GM12878 (cell line): ENCODE results near the gene GHSR.

ENCODE experiments used
- BMI1 ChIP-seq: fragments of 450-650 bp; IDR thresholded peaks from 2 replicates; pipeline ENCODE4 v1.6.1; 2016; ENCODE audit warnings: mild to moderate bottlenecking, moderate library complexity, borderline replicate concordance
- CHD2 ChIP-seq: IDR thresholded peaks from 2 replicates; pipeline ENCODE4 v1.6.1; 2011; ENCODE audit warnings: low read depth, low read length, improper control_type of control experiment, borderline replicate concordance
- CTCF ChIP-seq, 3 experiments: IDR thresholded peaks in 2 of 3; conservative IDR thresholded peaks in 1 of 3; 2 replicates each; pipeline ENCODE4 v1.5.1; 2011; ENCODE audit warnings: low read depth in 3 of 3, low read length in 3 of 3, mild to moderate bottlenecking in 3 of 3, control low read depth in 2 of 3, moderate library complexity in 2 of 3, inconsistent platforms in 1 of 3, mixed read lengths in 1 of 3; ENCODE audit not compliant: control insufficient read depth in 2 of 3, insufficient read depth in 1 of 3; ENCODE audit errors: extremely low read depth in 1 of 3
- EP300 ChIP-seq, 2 experiments: fragments of 150-350 bp in 1 of 2; IDR thresholded peaks; 2 replicates each; pipeline ENCODE4 v1.6.1; 2011 to 2012; ENCODE audit warnings: low read depth in 2 of 2, low read length in 2 of 2, borderline replicate concordance in 1 of 2, improper control_type of control experiment in 1 of 2, inconsistent platforms in 1 of 2; ENCODE audit not compliant: control insufficient read depth in 1 of 2
- EZH2 ChIP-seq: IDR thresholded peaks from 2 replicates; pipeline ENCODE4 v1.6.1; 2012; ENCODE audit warnings: low read depth, mild to moderate bottlenecking, control low read depth, inconsistent platforms, low read length, borderline replicate concordance; ENCODE audit not compliant: control insufficient read depth
- GABPA ChIP-seq: IDR thresholded peaks from 2 replicates; pipeline ENCODE4 v1.6.1; 2014; ENCODE audit warnings: antibody characterized with exemption, low read depth, mild to moderate bottlenecking, inconsistent platforms
- NFIC ChIP-seq: IDR thresholded peaks from 2 replicates; pipeline ENCODE4 v1.6.1; 2012; ENCODE audit warnings: low read depth, mild to moderate bottlenecking, inconsistent platforms, low read length, moderate library complexity
- POLR2AphosphoS5 ChIP-seq: IDR thresholded peaks from 2 replicates; pipeline ENCODE4 v1.6.1; 2011; ENCODE audit warnings: mild to moderate bottlenecking, low read length, inconsistent platforms
- PRDM15 ChIP-seq: fragments of 450-650 bp; formaldehyde crosslinking; IDR thresholded peaks from 2 replicates; pipeline ENCODE4 v1.4.0; 2020; ENCODE audit warnings: mild to moderate bottlenecking, moderate library complexity

- no peak for TF ChIP-seq POLR2AphosphoS5
- no peak for TF ChIP-seq PRDM15 (CRISPR knock-in tag)
- no peak for TF ChIP-seq CTCF (IDR thresholded peaks at IDR 0.05 in 2 of 3, conservative IDR thresholded peaks at IDR 0.05 in 1 of 3; ENCODE audit: control insufficient read depth in 2 of 3, extremely low read depth in 1 of 3, insufficient read depth in 1 of 3, low read depth in 3 of 3, low read length in 3 of 3)
- TF ChIP-seq CHD2: no peak
- no peak for TF ChIP-seq GABPA
- TF ChIP-seq BMI1: no peak
- no peak for TF ChIP-seq EZH2
- TF ChIP-seq NFIC: no peak
- no peak for TF ChIP-seq EP300 (IDR thresholded peaks at IDR 0.05; ENCODE audit: borderline replicate concordance in 1 of 2, control insufficient read depth in 1 of 2, low read depth in 2 of 2, low read length in 2 of 2)
Observed at GRCh38 chr3:172456404-172456803, 8.1 kb upstream of the GHSR start.
